ENCODE measurements around the gene PRTFDC1. TPM values are rescaled to one million over a fixed set of nuclear protein-coding genes. Genes with fewer than 3 reads are reported as not detected.

The PRTFDC1 gene
- total and polyA plus RNA-seq, 2 of the 8 experiments (the other 6 are each of a cell fraction or from before 2014, with no cell fraction given): 5.9 to 6.6 TPM

- no peak for TF ChIP-seq RXRA (IDR thresholded peaks at IDR 0.05; ENCODE audit: insufficient read depth, low read depth, low read length)
Observed at GRCh38 chr10:24961582-24961981, 9.2 kb upstream of the PRTFDC1 start (continued).

All from H1 (cell line).